ENCODE measurements around the gene TMCC1.

GRCh38 chr3:129913618-129914017 is 20.1 kb upstream of the TMCC1 start:
- TF ChIP-seq, protein P1, sequence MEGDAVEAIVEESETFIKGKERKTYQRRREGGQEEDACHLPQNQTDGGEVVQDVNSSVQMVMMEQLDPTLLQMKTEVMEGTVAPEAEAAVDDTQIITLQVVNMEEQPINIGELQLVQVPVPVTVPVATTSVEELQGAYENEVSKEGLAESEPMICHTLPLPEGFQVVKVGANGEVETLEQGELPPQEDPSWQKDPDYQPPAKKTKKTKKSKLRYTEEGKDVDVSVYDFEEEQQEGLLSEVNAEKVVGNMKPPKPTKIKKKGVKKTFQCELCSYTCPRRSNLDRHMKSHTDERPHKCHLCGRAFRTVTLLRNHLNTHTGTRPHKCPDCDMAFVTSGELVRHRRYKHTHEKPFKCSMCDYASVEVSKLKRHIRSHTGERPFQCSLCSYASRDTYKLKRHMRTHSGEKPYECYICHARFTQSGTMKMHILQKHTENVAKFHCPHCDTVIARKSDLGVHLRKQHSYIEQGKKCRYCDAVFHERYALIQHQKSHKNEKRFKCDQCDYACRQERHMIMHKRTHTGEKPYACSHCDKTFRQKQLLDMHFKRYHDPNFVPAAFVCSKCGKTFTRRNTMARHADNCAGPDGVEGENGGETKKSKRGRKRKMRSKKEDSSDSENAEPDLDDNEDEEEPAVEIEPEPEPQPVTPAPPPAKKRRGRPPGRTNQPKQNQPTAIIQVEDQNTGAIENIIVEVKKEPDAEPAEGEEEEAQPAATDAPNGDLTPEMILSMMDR (IDR thresholded peaks at IDR 0.05), result no peak
- no peak for TF ChIP-seq ZFX (IDR thresholded peaks at IDR 0.05; ENCODE audit: borderline replicate concordance)

All from 22Rv1 (cell line).